Measurements from ENCODE around the gene AFF1. TPM values are rescaled to one million over a fixed set of nuclear protein-coding genes. Genes with fewer than 3 reads are reported as not detected.

The AFF1 gene
- total RNA-seq, 4 donors from 2014 or later = 155 to 238 (median 192) TPM

DNA sequence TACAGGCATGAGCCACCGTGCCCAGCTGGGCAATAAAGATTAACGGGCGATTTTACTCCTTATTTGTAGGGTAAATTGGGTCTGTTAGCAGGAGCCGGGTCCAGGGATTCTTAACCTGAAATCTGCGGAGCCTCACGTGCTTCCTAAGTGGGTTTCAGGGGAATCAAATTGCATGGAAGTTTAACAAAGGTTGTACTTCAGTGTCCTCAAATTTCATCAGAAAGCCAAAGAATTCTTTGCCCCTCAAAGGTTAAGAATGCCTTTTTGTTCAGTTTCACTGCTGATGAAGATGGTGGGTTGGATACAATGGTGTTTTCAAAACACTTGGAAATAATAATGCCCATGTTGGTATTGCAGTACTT, 67.9 kb downstream of the AFF1 start:
- peak overlapping the region; percentile 59 to 80 (median 79) for H3K27ac ChIP-seq
- TF ChIP-seq, protein P1, sequence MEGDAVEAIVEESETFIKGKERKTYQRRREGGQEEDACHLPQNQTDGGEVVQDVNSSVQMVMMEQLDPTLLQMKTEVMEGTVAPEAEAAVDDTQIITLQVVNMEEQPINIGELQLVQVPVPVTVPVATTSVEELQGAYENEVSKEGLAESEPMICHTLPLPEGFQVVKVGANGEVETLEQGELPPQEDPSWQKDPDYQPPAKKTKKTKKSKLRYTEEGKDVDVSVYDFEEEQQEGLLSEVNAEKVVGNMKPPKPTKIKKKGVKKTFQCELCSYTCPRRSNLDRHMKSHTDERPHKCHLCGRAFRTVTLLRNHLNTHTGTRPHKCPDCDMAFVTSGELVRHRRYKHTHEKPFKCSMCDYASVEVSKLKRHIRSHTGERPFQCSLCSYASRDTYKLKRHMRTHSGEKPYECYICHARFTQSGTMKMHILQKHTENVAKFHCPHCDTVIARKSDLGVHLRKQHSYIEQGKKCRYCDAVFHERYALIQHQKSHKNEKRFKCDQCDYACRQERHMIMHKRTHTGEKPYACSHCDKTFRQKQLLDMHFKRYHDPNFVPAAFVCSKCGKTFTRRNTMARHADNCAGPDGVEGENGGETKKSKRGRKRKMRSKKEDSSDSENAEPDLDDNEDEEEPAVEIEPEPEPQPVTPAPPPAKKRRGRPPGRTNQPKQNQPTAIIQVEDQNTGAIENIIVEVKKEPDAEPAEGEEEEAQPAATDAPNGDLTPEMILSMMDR (IDR thresholded peaks at IDR 0.05) = no peak
- TF ChIP-seq POLR2A (IDR thresholded peaks at IDR 0.05) = no peak
- H3K4me1 ChIP-seq = peaks cover 57 to 66% of the 10 kb centered on the region in 2 donors
- DNase-seq = no peak
- H3K36me3 ChIP-seq = no peaks in the 10 kb centered on the region
- no peaks in the 10 kb centered on the region for H3K27me3 ChIP-seq
- no peaks in the 10 kb centered on the region for H3K9me3 ChIP-seq
- WGBS, 2 donors = 80 to 82% methylated on average over 6 of the region's 6 CpGs
- intact Hi-C loops (cut with DNase I) = no loop called here
- H3K4me3 ChIP-seq (replicated peaks in 1 of 3) = no peak overlapping the region

DNA sequence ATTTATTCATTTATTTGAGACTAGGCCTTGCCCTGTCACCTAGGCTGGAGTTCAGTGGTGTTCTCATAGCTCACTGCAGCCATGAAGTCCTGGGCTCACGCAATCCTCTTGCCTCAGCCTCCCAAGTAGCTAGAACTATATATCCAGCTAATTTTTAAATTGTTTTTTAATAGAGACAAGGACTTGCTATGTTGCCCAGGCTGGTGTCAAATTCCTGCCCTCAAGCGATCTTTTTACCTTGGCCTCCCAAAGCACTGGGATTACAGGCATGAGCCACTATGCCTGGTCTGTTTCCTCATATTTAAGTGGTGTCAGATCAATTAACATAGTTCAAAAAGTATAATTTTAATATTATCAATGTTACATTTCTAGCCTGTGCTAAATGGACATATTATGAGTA, 68.5 kb downstream of the AFF1 start:
- peak overlapping the region; percentile 17 to 80 (median 79) for H3K27ac ChIP-seq
- H3K9me3 ChIP-seq = no peaks in the 10 kb centered on the region
- no peak for DNase-seq
- WGBS, 2 donors = 96% methylated on average over 2 of the region's 2 CpGs
- H3K36me3 ChIP-seq = no peaks in the 10 kb centered on the region
- H3K4me3 ChIP-seq (replicated peaks in 1 of 3) = no peak overlapping the region
- no peak for TF ChIP-seq POLR2A (IDR thresholded peaks at IDR 0.05)
- TF ChIP-seq, protein P1 (IDR thresholded peaks at IDR 0.05) = no peak
- H3K27me3 ChIP-seq = no peaks in the 10 kb centered on the region
- intact Hi-C loops (cut with DNase I) = no loop called here
- H3K4me1 ChIP-seq = peaks cover 51 to 60% of the 10 kb centered on the region in 2 donors

DNA sequence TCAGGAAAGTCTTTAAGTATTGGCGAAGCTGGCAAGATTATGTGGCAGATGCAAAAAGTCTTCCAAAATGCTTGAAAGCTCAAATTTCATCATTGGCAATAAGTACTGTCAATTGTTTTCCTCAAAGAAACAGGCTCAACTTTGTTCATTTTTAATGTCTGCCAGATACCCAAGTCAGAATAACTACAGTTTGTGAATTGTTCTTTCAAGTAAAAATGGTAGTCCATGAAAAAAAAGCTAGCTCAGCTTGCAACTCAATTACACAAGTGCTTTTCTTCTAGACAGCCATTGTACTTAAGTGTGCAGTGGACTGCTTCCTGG, 70.5 kb downstream of the AFF1 start:
- DNase-seq = no peak
- intact Hi-C loops (cut with DNase I) = loop anchor here (5.0 kb wide), 1 partner anchor 68 kb away; the partner anchor contains the start of gene AFF1
- H3K36me3 ChIP-seq = no peaks in the 10 kb centered on the region
- peaks cover 44 to 49% of the 10 kb centered on the region in 2 donors for H3K4me1 ChIP-seq
- H3K9me3 ChIP-seq = no peaks in the 10 kb centered on the region
- H3K27ac ChIP-seq = peak overlapping the region; percentile 13 to 97 (median 97)
- H3K27me3 ChIP-seq = no peaks in the 10 kb centered on the region
- WGBS, 2 donors = 79 to 94% methylated on average over 1 of the region's 1 CpG
- H3K4me3 ChIP-seq (replicated peaks in 1 of 3) = no peak overlapping the region
- TF ChIP-seq POLR2A (IDR thresholded peaks at IDR 0.05) = no peak
- TF ChIP-seq, protein P1 (IDR thresholded peaks at IDR 0.05) = no peak

DNA sequence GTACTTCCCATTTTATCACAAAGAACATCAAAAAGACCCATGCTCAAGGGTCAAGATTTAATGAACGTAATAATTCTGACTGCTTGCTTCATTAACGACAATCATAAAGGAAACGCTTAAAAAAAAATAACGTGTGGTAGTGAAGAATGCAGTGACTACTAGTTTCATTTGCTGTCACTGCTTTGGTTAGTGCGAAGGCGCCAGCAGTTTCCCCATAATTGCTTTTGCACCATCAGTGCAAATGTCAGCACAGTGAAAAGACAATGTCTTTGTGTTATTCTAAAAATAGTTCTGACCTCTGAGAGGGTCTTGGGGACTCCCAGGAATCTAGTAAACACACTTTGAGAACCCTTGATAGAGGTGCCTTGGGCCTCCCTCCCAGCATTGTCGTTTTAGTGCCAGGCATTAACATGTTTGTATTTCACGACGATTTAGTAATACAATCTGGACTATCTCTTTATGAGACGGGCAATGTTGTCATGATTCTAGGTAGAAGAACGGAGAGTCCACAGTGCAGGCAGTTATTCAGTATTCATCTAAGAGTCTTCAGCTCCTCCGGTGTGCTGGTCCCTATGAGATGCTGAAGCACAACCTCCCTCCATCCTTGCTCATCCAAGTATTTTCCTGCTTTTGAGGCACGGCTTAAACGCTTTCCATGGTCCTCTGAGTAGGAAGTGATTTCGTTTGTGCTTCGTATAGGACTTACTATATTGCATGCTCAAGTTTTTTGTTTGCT, 71.0 kb downstream of the AFF1 start:
- no peak for DNase-seq
- 8 to 12% methylated on average over 16 of the region's 16 CpGs for WGBS, 2 donors
- H3K36me3 ChIP-seq = no peaks in the 10 kb centered on the region
- H3K27ac ChIP-seq = peak overlapping the region; percentile 96 to 97 (median 97)
- no peaks in the 10 kb centered on the region for H3K27me3 ChIP-seq
- TF ChIP-seq POLR2A (IDR thresholded peaks at IDR 0.05) = no peak
- TF ChIP-seq, protein P1 (IDR thresholded peaks at IDR 0.05) = no peak
- H3K4me3 ChIP-seq (replicated peaks in 1 of 3) = peak overlapping the region in 2 of 3 donors; percentile 77 to 91
- intact Hi-C loops (cut with DNase I) = loop anchor here (5.0 kb wide), 1 partner anchor 69 kb away; the partner anchor contains the start of gene AFF1
- peaks cover 49% of the 10 kb centered on the region in 2 donors for H3K4me1 ChIP-seq
- no peaks in the 10 kb centered on the region for H3K9me3 ChIP-seq

DNA sequence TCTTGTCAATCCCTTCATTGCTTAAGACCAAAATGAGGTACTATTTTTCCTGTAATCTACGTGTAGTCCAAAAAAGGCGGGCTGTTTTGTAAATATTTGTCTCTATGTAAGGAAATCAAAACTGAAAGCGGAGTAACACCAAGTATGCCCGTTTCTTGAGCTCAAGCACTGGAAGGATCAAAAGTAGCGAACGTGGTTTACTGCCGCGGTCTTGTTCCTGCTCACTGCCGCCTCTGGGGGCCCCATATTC, 71.5 kb downstream of the AFF1 start:
- peak overlapping the region; percentile 50 to 91 (median 77) for H3K4me3 ChIP-seq (replicated peaks in 1 of 3)
- 0 to 1% methylated on average over 9 of the region's 9 CpGs for WGBS, 2 donors
- H3K9me3 ChIP-seq = no peaks in the 10 kb centered on the region
- H3K36me3 ChIP-seq = no peaks in the 10 kb centered on the region
- H3K4me1 ChIP-seq = peaks cover 47 to 49% of the 10 kb centered on the region in 2 donors
- intact Hi-C loops (cut with DNase I) = loop anchor here (5.0 kb wide), 1 partner anchor 69 kb away; the partner anchor contains the start of gene AFF1
- no peak for DNase-seq
- H3K27ac ChIP-seq = peak overlapping the region; percentile 96 to 97 (median 97)
- no peaks in the 10 kb centered on the region for H3K27me3 ChIP-seq
- TF ChIP-seq, protein P1 (IDR thresholded peaks at IDR 0.05) = peak in 2 of 6 experiments; percentile 28 to 34
- no peak for TF ChIP-seq POLR2A (IDR thresholded peaks at IDR 0.05)

Data from thyroid gland (tissue), 4 donors.